GM10248 (cell line): ENCODE measurements around the gene ZNF280C.

Experiments used
- CTCF ChIA-PET: fragments of 300-600 bp; sonication (Branson Sonifier 250); formaldehyde crosslinking; extraction: SDS; loops from one replicate; lab custom pipeline; 2021; ENCODE audit warnings: antibody characterized with exemption; lab: Yijun Ruan, JAX
- POLR2A ChIA-PET: fragments of 350-650 bp; sonication (Branson Sonifier 250); formaldehyde crosslinking; extraction: SDS; loops from one replicate; lab custom pipeline; 2020; ENCODE audit warnings: antibody characterized with exemption; lab: Yijun Ruan, JAX
- DNase-seq: peaks from one replicate; pipeline ENCODE4 v3.0.0; 2012; ENCODE audit errors: extremely low spot score
- TF ChIP-seq, protein P1 (sequence below): IDR thresholded peaks from 2 replicates; pipeline ENCODE4 v1.5.1; 2012; ENCODE audit warnings: mild to moderate bottlenecking, low read depth; ENCODE audit errors: extremely low read depth, missing control alignments, control extremely low read depth

The ZNF280C gene, protein sequence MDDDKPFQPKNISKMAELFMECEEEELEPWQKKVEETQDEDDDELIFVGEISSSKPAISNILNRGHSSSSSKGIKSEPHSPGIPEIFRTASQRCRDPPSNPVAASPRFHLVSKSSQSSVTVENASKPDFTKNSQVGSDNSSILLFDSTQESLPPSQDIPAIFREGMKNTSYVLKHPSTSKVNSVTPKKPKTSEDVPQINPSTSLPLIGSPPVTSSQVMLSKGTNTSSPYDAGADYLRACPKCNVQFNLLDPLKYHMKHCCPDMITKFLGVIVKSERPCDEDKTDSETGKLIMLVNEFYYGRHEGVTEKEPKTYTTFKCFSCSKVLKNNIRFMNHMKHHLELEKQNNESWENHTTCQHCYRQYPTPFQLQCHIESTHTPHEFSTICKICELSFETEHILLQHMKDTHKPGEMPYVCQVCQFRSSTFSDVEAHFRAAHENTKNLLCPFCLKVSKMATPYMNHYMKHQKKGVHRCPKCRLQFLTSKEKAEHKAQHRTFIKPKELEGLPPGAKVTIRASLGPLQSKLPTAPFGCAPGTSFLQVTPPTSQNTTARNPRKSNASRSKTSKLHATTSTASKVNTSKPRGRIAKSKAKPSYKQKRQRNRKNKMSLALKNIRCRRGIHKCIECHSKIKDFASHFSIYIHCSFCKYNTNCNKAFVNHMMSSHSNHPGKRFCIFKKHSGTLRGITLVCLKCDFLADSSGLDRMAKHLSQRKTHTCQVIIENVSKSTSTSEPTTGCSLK

GRCh38 chrX:130268449-130269170 is at the start of gene ZNF280C:
Gene ZNF280C, minus strand, starts transcription at chrX:130268899. Its CDS starts 8,450 bp downstream, at chrX:130260449.
- peak; percentile 88 for DNase-seq
- POLR2A ChIA-PET = interaction anchor here (0.6 kb wide), 1 partner anchor 665 kb away, joined by 4 read pairs; no protein-coding TSS in a partner anchor
- CTCF ChIA-PET = no interaction called here
- TF ChIP-seq, protein P1, sequence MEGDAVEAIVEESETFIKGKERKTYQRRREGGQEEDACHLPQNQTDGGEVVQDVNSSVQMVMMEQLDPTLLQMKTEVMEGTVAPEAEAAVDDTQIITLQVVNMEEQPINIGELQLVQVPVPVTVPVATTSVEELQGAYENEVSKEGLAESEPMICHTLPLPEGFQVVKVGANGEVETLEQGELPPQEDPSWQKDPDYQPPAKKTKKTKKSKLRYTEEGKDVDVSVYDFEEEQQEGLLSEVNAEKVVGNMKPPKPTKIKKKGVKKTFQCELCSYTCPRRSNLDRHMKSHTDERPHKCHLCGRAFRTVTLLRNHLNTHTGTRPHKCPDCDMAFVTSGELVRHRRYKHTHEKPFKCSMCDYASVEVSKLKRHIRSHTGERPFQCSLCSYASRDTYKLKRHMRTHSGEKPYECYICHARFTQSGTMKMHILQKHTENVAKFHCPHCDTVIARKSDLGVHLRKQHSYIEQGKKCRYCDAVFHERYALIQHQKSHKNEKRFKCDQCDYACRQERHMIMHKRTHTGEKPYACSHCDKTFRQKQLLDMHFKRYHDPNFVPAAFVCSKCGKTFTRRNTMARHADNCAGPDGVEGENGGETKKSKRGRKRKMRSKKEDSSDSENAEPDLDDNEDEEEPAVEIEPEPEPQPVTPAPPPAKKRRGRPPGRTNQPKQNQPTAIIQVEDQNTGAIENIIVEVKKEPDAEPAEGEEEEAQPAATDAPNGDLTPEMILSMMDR = no peak

DNA sequence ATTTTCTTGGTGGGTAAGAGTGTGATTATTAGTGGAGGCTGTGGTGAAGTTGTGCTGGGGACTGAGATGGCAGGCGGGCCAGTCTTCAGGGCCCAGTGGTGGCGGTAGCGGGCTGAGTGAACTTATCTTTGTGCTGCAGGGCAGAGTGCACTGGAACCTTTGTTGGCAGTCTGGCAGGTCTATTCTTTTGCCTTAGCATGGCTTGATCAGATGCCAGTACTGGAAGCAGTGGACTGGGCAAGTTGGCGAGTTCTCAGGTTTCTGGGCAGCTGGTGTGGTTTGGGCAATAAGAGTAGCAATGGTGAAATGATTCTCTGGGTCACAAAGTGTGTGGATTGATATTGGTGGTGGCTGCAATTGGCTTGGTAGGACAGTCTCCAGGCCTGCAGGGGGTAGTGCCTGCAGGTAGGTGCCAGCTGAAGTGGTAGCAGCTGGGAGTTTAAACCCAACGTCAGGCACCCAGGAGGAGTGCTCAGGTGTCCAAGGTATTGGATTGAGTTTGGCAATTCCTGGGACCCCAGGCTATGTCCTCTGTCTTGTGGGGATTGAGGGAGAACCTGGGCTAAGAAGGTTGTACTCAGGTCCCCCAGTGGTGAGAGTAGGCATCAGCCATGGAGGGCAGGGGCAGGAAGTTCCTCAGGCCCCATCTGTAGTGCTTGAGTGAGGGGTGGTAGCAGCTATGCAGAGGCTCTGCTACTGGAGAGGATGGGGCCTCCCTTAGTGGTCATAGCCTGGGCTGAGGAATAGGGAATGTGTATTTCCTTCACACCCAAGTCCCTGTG is 36.1 kb upstream of the ZNF280C start:
- POLR2A ChIA-PET = no interaction called here
- DNase-seq = no peak
- CTCF ChIA-PET = interaction anchor here (1.2 kb wide), 1 partner anchor 20 kb away, joined by 3 read pairs; no protein-coding TSS in a partner anchor
- TF ChIP-seq, protein P1 = no peak

DNA sequence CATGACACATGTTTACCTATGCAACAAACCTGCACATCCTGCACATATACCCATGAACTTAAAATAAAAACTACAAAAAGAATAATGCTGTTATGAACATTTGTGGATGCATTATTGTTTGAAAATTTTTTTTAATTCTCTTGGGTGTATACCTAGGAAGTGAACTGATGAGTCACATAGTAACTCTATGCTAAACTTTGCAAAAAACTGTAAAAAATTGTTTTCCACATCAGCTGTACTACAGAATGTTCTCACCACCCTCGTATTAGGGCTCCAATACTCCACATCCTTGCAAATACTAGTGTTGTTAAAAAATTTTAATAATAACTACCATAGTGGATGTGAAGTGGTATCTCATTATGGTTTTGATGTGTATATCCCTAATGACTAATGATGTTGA is 33.3 kb upstream of the ZNF280C start:
- CTCF ChIA-PET = no interaction called here
- TF ChIP-seq, protein P1 = no peak
- POLR2A ChIA-PET = no interaction called here
- DNase-seq = no peak

DNA sequence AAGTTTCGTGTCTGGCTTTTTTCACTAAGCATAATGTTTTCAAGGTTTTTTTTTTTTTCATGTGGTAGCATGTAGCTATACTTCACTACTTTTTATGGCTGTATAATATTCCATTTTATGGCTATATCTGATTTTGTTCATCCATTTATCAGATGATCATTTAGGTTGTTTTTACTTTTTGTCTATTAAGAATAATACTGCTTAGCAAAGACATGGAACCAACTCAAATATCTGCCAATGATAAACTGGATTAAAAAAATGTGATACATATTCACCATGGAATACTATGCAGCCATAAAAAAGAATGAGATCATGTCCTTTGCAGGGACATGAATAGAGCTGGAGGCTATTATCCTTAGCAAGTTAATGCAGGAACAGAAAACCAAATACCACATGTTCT is 32.7 kb upstream of the ZNF280C start:
- TF ChIP-seq, protein P1 = no peak
- no peak for DNase-seq
- POLR2A ChIA-PET = no interaction called here
- CTCF ChIA-PET = no interaction called here

DNA sequence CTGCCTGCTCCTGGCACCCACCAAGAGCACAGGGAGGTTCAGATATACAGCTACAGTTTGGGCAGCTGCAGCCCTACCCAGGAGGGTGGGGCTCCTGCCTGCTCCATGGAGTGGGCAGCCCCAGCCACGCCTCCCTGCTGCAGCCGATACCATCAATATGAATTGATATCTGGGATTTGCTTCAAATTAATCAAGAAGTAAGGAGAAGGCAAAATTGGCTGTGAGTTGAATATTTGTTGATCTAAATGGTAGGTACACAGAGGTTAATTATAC is 31.2 kb upstream of the ZNF280C start:
- TF ChIP-seq, protein P1 = no peak
- ChIA-PET CTCF (no interaction called here), POLR2A (no interaction called here)
- no peak for DNase-seq
